GM23338 (cell line): ENCODE data around the gene TAOK3. TPM values are rescaled to one million over a fixed set of nuclear protein-coding genes. Genes with fewer than 3 reads are reported as not detected.

ENCODE experiments used
- ATAC-seq: fragments of 200-7000 bp; cut with Tn5 transposase; 3 replicates; pipeline ENCODE4 v1.9.1; 2020
- DNase-seq: peaks from one replicate; pipeline ENCODE4 v3.0.0-alpha.2; 2015; ENCODE audit warnings: low spot score
- H2AFZ ChIP-seq: fragments of 200-600 bp; sonication (generic); 2 replicates; pipeline ENCODE4 v1.8.0; 2016; ENCODE audit warnings: antibody characterized with exemption, mild to moderate bottlenecking, moderate library complexity
- H3F3A ChIP-seq: fragments of 200-600 bp; sonication (generic); replicated peaks from 2 replicates; pipeline ENCODE4 v1.8.0; 2017; ENCODE audit warnings: antibody characterized with exemption, mixed run types, low read depth
- H3K27ac ChIP-seq: fragments of 200-600 bp; sonication (generic); 2 replicates; pipeline ENCODE4 v1.6.1; 2016; ENCODE audit warnings: low read depth
- H3K27me3 ChIP-seq: fragments of 200-600 bp; sonication (generic); 2 replicates; pipeline ENCODE4 v1.8.0; 2016; ENCODE audit warnings: mild to moderate bottlenecking, mixed run types, moderate library complexity; ENCODE audit not compliant: insufficient read depth
- H3K36me3 ChIP-seq: fragments of 200-600 bp; sonication (generic); 2 replicates; pipeline ENCODE4 v1.8.0; 2016; ENCODE audit warnings: mild to moderate bottlenecking; ENCODE audit not compliant: insufficient read depth
- H3K4me1 ChIP-seq: fragments of 200-600 bp; sonication (generic); 2 replicates; pipeline ENCODE4 v1.8.0; 2016; ENCODE audit warnings: mild to moderate bottlenecking, moderate library complexity; ENCODE audit not compliant: insufficient read depth
- H3K4me2 ChIP-seq: fragments of 200-600 bp; sonication (generic); 2 replicates; pipeline ENCODE4 v1.7.1; 2017; ENCODE audit warnings: mixed run types
- H3K4me3 ChIP-seq: fragments of 200-600 bp; sonication (generic); 2 replicates; pipeline ENCODE4 v1.6.1; 2016; ENCODE audit warnings: mixed run types
- H3K79me2 ChIP-seq: fragments of 200-600 bp; sonication (generic); replicated peaks from 2 replicates; pipeline ENCODE4 v1.8.0; 2017; ENCODE audit warnings: mild to moderate bottlenecking; ENCODE audit not compliant: insufficient read depth
- H3K9me2 ChIP-seq: fragments of 200-600 bp; sonication (generic); 2 replicates; pipeline ENCODE4 v1.8.0; 2017; ENCODE audit not compliant: insufficient read depth
- H4K20me1 ChIP-seq: fragments of 200-600 bp; sonication (generic); replicated peaks from 2 replicates; pipeline ENCODE4 v1.8.0; 2017; ENCODE audit warnings: mild to moderate bottlenecking; ENCODE audit not compliant: insufficient read depth
- H3K27ac Mint-ChIP-seq: 2 replicates; pipeline ENCODE4 v1.8.0; 2020; ENCODE audit warnings: inconsistent platforms, mild to moderate bottlenecking, moderate library complexity, mixed read lengths
- H3K27me3 Mint-ChIP-seq: 3 replicates; pipeline ENCODE4 v1.8.0; 2022; ENCODE audit warnings: low read depth, mild to moderate bottlenecking, moderate library complexity, mixed read lengths, inconsistent platforms; ENCODE audit not compliant: insufficient read depth, poor library complexity
- H3K36me3 Mint-ChIP-seq: 3 replicates; pipeline ENCODE4 v1.8.0; 2021; ENCODE audit warnings: low read depth, mild to moderate bottlenecking, inconsistent platforms, moderate library complexity, mixed read lengths
- H3K4me1 Mint-ChIP-seq: 3 replicates; pipeline ENCODE4 v1.8.0; 2020; ENCODE audit warnings: mild to moderate bottlenecking, inconsistent platforms, mixed read lengths
- H3K4me3 Mint-ChIP-seq: 3 replicates; pipeline ENCODE4 v1.8.0; 2021; ENCODE audit warnings: moderate library complexity, mild to moderate bottlenecking, inconsistent platforms, mixed read lengths
- H3K9me3 Mint-ChIP-seq: 3 replicates; pipeline ENCODE4 v1.8.0; 2020; ENCODE audit warnings: moderate library complexity, mild to moderate bottlenecking, inconsistent platforms, mixed read lengths
- CREB1 ChIP-seq: fragments of 250-450 bp; sonication (Bioruptor Pico); IDR thresholded peaks from 2 replicates; pipeline ENCODE4 v1.5.0; 2020; ENCODE audit warnings: low read depth, mild to moderate bottlenecking, moderate library complexity
- CTCF ChIP-seq, 2 experiments: fragments of 200-600 bp in 1 of 2; sonication (generic) in 1 of 2; conservative IDR thresholded peaks; 2 replicates each; pipeline versions ENCODE4 v1.5.1 to v1.6.1; 2016 to 2017; ENCODE audit warnings: antibody characterized with exemption in 2 of 2, low read depth in 2 of 2, mild to moderate bottlenecking in 2 of 2, moderate library complexity in 1 of 2
- ETS1 ChIP-seq: IDR thresholded peaks from 2 replicates; pipeline ENCODE4 v1.6.1; 2016; ENCODE audit warnings: antibody characterized with exemption
- EZH2 ChIP-seq: fragments of 200-600 bp; sonication (generic); IDR thresholded peaks from one replicate; pipeline ENCODE4 v1.8.0; 2017; ENCODE audit warnings: antibody characterized with exemption, mild to moderate bottlenecking, low read depth; ENCODE audit not compliant: unreplicated experiment
- EZH2phosphoT487 ChIP-seq: fragments of 200-600 bp; sonication (generic); IDR thresholded peaks from one replicate; pipeline ENCODE4 v1.8.1; 2018; ENCODE audit warnings: antibody characterized with exemption; ENCODE audit not compliant: unreplicated experiment
- JUNB ChIP-seq: IDR thresholded peaks from one replicate; pipeline ENCODE4 v1.6.1; 2016; ENCODE audit warnings: antibody characterized with exemption; ENCODE audit not compliant: unreplicated experiment
- NANOG ChIP-seq: IDR thresholded peaks from 2 replicates; pipeline ENCODE4 v1.6.1; 2016; ENCODE audit warnings: antibody characterized with exemption, borderline replicate concordance
- POLR2AphosphoS5 ChIP-seq: IDR thresholded peaks from 2 replicates; pipeline ENCODE4 v1.6.1; 2016; ENCODE audit warnings: antibody characterized with exemption, low read depth
- REST ChIP-seq: IDR thresholded peaks from one replicate; pipeline ENCODE4 v1.6.1; 2018; ENCODE audit warnings: antibody characterized with exemption; ENCODE audit not compliant: unreplicated experiment
- STAT1 ChIP-seq: IDR thresholded peaks from one replicate; pipeline ENCODE4 v1.6.1; 2016; ENCODE audit warnings: antibody characterized with exemption; ENCODE audit not compliant: unreplicated experiment
- ZNF114 ChIP-seq: fragments of 250-450 bp; sonication (Bioruptor Pico); IDR thresholded peaks from 2 replicates; pipeline ENCODE4 v1.5.0; 2020; ENCODE audit warnings: mild to moderate bottlenecking, moderate library complexity
- ZNF331 ChIP-seq: fragments of 250-450 bp; sonication (Bioruptor Pico); IDR thresholded peaks from 2 replicates; pipeline ENCODE4 v1.5.0; 2020; ENCODE audit warnings: low read depth, mild to moderate bottlenecking, moderate library complexity
- ZNF462 ChIP-seq: fragments of 250-450 bp; sonication (Bioruptor Pico); IDR thresholded peaks from 2 replicates; pipeline ENCODE4 v1.5.0; 2020; ENCODE audit warnings: mild to moderate bottlenecking, moderate library complexity
- polyA plus RNA-seq: library from polyadenylated mRNA; unstranded; fragments of >200 nt; fragmentation: Nextera tagmentation; extraction: Ambion mirVana; gene quantifications from 2 replicates; pipeline ENCODE4 v1.2.1, GENCODE V29; 2016
- total RNA-seq: library from RNA; depleted of rRNA; stranded (reverse); fragments of >200 nt; shearing (Covaris generic); gene quantifications from 2 replicates; pipeline ENCODE4 v1.2.3, GENCODE V29; 2014

The TAOK3 gene
- total and polyA plus RNA-seq, 2 experiments from 2014 or later = 7.6 to 20.4 TPM

GRCh38 chr12:118350908-118351559 lies 21.7 kb downstream of the TAOK3 start:
- Mint-ChIP-seq H3K27ac (no peak overlapping the region), H3K36me3 (peaks cover 6% of the 10 kb centered on the region), H3K9me3 (peaks cover 5% of the 10 kb centered on the region), H3K27me3 (no peaks in the 10 kb centered on the region), H3K4me3 (no peak overlapping the region), H3K4me1 (peaks cover 8% of the 10 kb centered on the region)
- H3K36me3 ChIP-seq = no peaks in the 10 kb centered on the region
- no peak overlapping the region for H2AFZ ChIP-seq
- H3K4me3 ChIP-seq = no peak overlapping the region
- TF ChIP-seq JUNB (no peak), ZNF462 (CRISPR knock-in tag) (no peak), REST (no peak), EZH2 (no peak), CREB1 (CRISPR knock-in tag) (no peak), NANOG (no peak), CTCF (conservative IDR thresholded peaks at IDR 0.05; ENCODE audit: low read depth in 2 of 2) (no peak), EZH2phosphoT487 (no peak), POLR2AphosphoS5 (no peak), STAT1 (no peak), ZNF331 (CRISPR knock-in tag) (no peak), ZNF114 (CRISPR knock-in tag) (no peak), ETS1 (no peak)
- no peaks in the 10 kb centered on the region for H4K20me1 ChIP-seq
- no peaks in the 10 kb centered on the region for H3K79me2 ChIP-seq
- DNase-seq (no peak), ATAC-seq (no peak)
- no peaks in the 10 kb centered on the region for H3K4me1 ChIP-seq
- no peaks in the 10 kb centered on the region for H3K9me2 ChIP-seq
- H3K4me2 ChIP-seq = no peak overlapping the region
- H3F3A ChIP-seq = no peaks in the 10 kb centered on the region
- H3K27ac ChIP-seq = no peak overlapping the region
- no peaks in the 10 kb centered on the region for H3K27me3 ChIP-seq
